MM.1S (cell line): ENCODE data around the gene RAPGEF6.

Experiments used
- DNase-seq: peaks from one replicate; pipeline ENCODE4 v3.0.0-alpha.2; 2015
- H2AFZ ChIP-seq: fragments of 300-600 bp; sonication (generic); 2 replicates; pipeline ENCODE4 v1.6.0; 2016; ENCODE audit warnings: antibody characterized with exemption, low read length
- H3F3A ChIP-seq: fragments of 300-600 bp; sonication (generic); 2 replicates; pipeline ENCODE4 v1.6.1; 2016; ENCODE audit warnings: mild to moderate bottlenecking, antibody characterized with exemption, low read length, moderate library complexity, mixed read lengths; ENCODE audit not compliant: insufficient read depth
- H3K27ac ChIP-seq: fragments of 300-600 bp; sonication (generic); 2 replicates; pipeline ENCODE4 v1.5.1; 2016; ENCODE audit warnings: mild to moderate bottlenecking, low read length
- H3K27me3 ChIP-seq: fragments of 300-600 bp; sonication (generic); replicated peaks from 2 replicates; pipeline ENCODE4 v1.6.0; 2016; ENCODE audit warnings: low read length; ENCODE audit not compliant: insufficient read depth
- H3K36me3 ChIP-seq: fragments of 300-600 bp; sonication (generic); replicated peaks from 2 replicates; pipeline ENCODE4 v1.6.1; 2016; ENCODE audit warnings: mild to moderate bottlenecking, low read length, mixed read lengths; ENCODE audit not compliant: insufficient read depth
- H3K4me1 ChIP-seq: fragments of 300-600 bp; sonication (generic); 2 replicates; pipeline ENCODE4 v1.6.1; 2016; ENCODE audit warnings: low read length, mixed read lengths
- H3K4me2 ChIP-seq: fragments of 300-600 bp; sonication (generic); 2 replicates; pipeline ENCODE4 v1.6.0; 2016; ENCODE audit warnings: low read depth, low read length
- H3K4me3 ChIP-seq: fragments of 300-600 bp; sonication (generic); 2 replicates; pipeline ENCODE4 v1.5.1; 2016; ENCODE audit warnings: low read length, mixed read lengths
- H3K79me2 ChIP-seq: fragments of 300-600 bp; sonication (generic); 2 replicates; pipeline ENCODE4 v1.6.1; 2016; ENCODE audit warnings: mixed run types, low read length, mixed read lengths
- H3K9ac ChIP-seq: fragments of 300-600 bp; sonication (generic); 2 replicates; pipeline ENCODE4 v1.6.1; 2016; ENCODE audit warnings: low read length, mixed read lengths
- H3K9me2 ChIP-seq: fragments of 300-600 bp; sonication (generic); replicated peaks from 2 replicates; pipeline ENCODE4 v1.6.1; 2016; ENCODE audit warnings: mild to moderate bottlenecking, low read length, mixed read lengths; ENCODE audit not compliant: insufficient read depth
- H3K9me3 ChIP-seq: fragments of 300-600 bp; sonication (generic); replicated peaks from 2 replicates; pipeline ENCODE4 v1.6.1; 2016; ENCODE audit warnings: mild to moderate bottlenecking, low read length, mixed read lengths; ENCODE audit not compliant: insufficient read depth
- H4K20me1 ChIP-seq: fragments of 300-600 bp; sonication (generic); 2 replicates; pipeline ENCODE4 v1.6.1; 2016; ENCODE audit warnings: mild to moderate bottlenecking, low read length, moderate library complexity, mixed read lengths; ENCODE audit not compliant: insufficient read depth
- EZH2 ChIP-seq: fragments of 300-600 bp; sonication (generic); optimal IDR thresholded peaks from 2 replicates; pipeline ENCODE3; 2017; ENCODE audit warnings: low read depth, mild to moderate bottlenecking, antibody characterized with exemption, low read length, mixed read lengths
- EZH2phosphoT487 ChIP-seq: fragments of 300-600 bp; sonication (generic); IDR thresholded peaks from 2 replicates; pipeline ENCODE4 v1.6.1; 2018; ENCODE audit warnings: antibody characterized with exemption, low read length
- TF ChIP-seq, protein P1 (sequence below): fragments of 300-600 bp; sonication (generic); IDR thresholded peaks from 2 replicates; pipeline ENCODE4 v1.5.1; 2016; ENCODE audit warnings: antibody characterized with exemption, low read length, mixed read lengths

RAPGEF6 gene

DNA sequence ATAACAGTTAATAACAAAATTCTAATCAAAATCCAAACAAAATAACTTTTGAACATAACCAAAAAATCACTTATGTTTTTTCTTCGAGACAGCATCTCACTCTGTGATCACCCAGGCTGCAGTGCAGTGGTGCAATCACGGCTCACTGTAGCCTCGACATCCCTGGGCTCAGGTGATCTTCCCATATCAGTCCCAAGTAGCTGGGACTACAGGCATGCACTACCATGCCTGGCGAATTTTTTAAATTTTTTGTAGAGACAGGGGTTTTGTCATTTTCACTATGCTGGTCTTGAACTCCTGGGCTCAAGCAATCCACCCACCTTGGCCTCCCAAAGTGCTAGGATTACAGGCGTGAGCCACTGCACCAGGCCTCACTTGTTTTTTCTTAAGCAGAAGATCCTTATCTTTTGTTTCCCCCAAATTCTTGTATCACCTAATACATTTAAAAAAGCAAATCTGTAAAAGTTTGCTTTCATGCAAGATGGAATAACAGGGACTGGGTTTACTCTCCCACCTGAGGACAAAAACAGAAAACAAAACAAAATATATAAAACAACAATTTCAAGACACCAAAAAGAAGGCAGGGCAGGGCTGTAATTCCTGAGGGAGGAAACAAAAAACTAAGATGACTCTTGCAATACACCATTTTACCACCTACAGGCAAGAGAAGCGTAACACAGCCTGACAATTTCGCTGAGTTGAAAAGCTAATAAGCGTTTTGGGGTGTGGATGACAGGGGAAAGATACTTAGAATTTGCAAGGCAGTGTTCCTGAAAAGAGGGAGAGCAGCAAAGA, 71.4 kb downstream of the RAPGEF6 start:
- Histone ChIP-seq H3K27me3 (no peaks in the 10 kb centered on the region), H3K79me2 (peaks cover 18% of the 10 kb centered on the region; the same call in 1 of the 2 replicates), H3F3A (no peaks in the 10 kb centered on the region), H3K9me3 (no peaks in the 10 kb centered on the region), H3K27ac (no peak overlapping the region), H3K4me3 (no peak overlapping the region), H4K20me1 (no peaks in the 10 kb centered on the region; the same call in 1 of the 2 replicates), H3K4me2 (no peak overlapping the region), H3K36me3 (no peaks in the 10 kb centered on the region), H2AFZ (no peak overlapping the region), H3K9me2 (no peaks in the 10 kb centered on the region), H3K9ac (no peak overlapping the region), H3K4me1 (no peaks in the 10 kb centered on the region)
- TF ChIP-seq EZH2phosphoT487 (no peak), EZH2 (no peak)
- TF ChIP-seq, protein P1, sequence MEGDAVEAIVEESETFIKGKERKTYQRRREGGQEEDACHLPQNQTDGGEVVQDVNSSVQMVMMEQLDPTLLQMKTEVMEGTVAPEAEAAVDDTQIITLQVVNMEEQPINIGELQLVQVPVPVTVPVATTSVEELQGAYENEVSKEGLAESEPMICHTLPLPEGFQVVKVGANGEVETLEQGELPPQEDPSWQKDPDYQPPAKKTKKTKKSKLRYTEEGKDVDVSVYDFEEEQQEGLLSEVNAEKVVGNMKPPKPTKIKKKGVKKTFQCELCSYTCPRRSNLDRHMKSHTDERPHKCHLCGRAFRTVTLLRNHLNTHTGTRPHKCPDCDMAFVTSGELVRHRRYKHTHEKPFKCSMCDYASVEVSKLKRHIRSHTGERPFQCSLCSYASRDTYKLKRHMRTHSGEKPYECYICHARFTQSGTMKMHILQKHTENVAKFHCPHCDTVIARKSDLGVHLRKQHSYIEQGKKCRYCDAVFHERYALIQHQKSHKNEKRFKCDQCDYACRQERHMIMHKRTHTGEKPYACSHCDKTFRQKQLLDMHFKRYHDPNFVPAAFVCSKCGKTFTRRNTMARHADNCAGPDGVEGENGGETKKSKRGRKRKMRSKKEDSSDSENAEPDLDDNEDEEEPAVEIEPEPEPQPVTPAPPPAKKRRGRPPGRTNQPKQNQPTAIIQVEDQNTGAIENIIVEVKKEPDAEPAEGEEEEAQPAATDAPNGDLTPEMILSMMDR: no peak
- no peak for DNase-seq

DNA sequence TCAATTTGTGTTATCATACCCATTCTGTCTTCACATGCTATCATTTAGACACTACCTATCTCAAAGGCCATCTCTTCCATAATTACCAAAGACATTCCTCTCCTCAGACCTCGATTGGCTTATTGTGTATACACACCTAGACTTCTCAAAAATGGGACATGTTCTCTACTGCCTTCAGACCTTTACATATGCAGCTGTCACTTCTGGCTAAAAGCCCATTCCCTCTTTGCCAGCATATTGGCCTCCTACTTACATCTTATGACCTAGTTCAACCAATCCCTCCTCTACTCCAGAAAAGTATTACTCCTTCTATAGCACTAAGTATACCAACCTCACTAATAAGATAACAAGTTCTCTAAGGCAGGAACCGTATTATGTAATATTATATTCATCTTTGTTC, 84.4 kb downstream of the RAPGEF6 start:
- Histone ChIP-seq H3K9me3 (no peaks in the 10 kb centered on the region), H3F3A (no peaks in the 10 kb centered on the region), H3K79me2 (no peaks in the 10 kb centered on the region; the same call in 1 of the 2 replicates), H3K36me3 (no peaks in the 10 kb centered on the region), H3K9me2 (no peaks in the 10 kb centered on the region), H3K9ac (no peak overlapping the region), H3K27ac (no peak overlapping the region), H4K20me1 (no peaks in the 10 kb centered on the region), H3K4me2 (no peak overlapping the region), H3K4me1 (no peaks in the 10 kb centered on the region), H3K27me3 (no peaks in the 10 kb centered on the region), H3K4me3 (no peak overlapping the region), H2AFZ (no peak overlapping the region)
- TF ChIP-seq, protein P1: no peak
- TF ChIP-seq EZH2phosphoT487 (no peak), EZH2 (no peak)
- no peak for DNase-seq

DNA sequence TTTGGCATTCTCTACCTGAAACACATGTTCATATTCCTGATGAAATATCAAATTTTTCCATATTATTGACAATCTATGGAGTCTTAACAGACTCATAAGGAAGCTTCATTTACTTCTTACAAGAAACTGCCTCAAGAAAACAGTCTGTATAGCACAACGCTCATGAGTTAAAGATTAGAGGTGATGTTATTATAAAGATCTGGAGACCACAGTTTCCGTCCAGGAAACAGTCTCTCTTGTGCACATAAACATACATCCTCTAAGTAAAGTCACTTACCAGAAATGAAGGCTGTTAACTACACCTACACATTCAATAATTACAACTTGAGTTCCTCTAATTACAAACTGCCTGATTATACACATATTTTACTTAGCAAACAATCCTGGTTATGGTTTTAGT, 86.9 kb downstream of the RAPGEF6 start:
- Histone ChIP-seq H3K9ac (no peak overlapping the region), H3K9me3 (no peaks in the 10 kb centered on the region), H3K9me2 (no peaks in the 10 kb centered on the region), H2AFZ (no peak overlapping the region), H3K27ac (no peak overlapping the region), H3K36me3 (no peaks in the 10 kb centered on the region), H3K4me2 (no peak overlapping the region), H3K4me1 (no peaks in the 10 kb centered on the region), H4K20me1 (no peaks in the 10 kb centered on the region), H3K27me3 (no peaks in the 10 kb centered on the region), H3K79me2 (no peaks in the 10 kb centered on the region; the same call in 1 of the 2 replicates), H3F3A (no peaks in the 10 kb centered on the region), H3K4me3 (no peak overlapping the region)
- TF ChIP-seq EZH2 (no peak), EZH2phosphoT487 (no peak)
- TF ChIP-seq, protein P1: no peak
- DNase-seq: no peak
